ENCODE measurements around the gene PFDN4.

The PFDN4 gene

DNA sequence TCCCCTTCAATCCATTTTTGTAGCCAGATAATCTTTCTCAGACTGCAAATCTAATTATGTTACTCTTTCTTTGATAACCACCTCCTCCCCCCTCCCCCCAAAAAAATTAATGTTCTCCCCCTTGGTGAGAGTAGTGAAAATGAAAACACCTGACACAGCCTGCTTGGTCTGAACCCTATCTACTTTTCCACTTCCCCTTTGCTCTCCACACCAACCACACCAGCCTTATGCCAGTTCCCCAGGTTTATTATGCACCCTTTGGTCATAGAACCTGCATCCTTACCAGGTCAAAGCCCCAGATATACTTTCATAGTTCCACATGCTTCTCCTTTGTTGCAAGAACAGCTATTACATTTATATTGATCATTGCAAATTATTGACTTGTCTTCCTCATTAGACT is 19.4 kb downstream of the PFDN4 start:
- no peak overlapping the region for H3K4me3 ChIP-seq (ENCODE audit: low read depth, low read length)
- peak; percentile 45 for DNase-seq (ENCODE audit: low read depth)
- no peak for TF ChIP-seq CTCF (IDR thresholded peaks at IDR 0.05; ENCODE audit: insufficient read depth, low read depth, low read length, missing control alignments)

- H3K4me3 ChIP-seq (ENCODE audit: low read depth, low read length): no peak overlapping the region
- DNase-seq (ENCODE audit: low read depth): no peak
- TF ChIP-seq CTCF (IDR thresholded peaks at IDR 0.05; ENCODE audit: insufficient read depth, low read depth, low read length, missing control alignments): no peak
Observed at GRCh38 chr20:54227751-54228150, 19.9 kb downstream of the PFDN4 start.

DNA sequence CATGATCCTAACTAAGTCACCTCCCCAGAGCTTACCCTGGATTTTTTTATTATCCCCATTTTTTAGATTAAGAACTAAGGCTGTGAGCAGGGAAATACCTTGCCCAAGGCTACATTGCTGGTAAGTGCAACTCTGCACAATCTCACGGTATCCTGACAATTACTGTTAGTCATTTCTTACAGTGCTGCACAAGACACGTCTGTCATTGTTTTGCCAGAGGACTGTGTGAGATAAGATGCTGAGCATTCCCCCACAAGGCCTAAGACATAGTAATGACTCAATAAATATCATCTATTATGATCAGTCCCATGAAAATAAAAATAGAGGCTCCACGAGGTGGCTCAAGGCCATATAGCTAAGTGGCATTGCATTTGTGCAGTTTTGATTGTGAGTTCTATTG is 21.0 kb downstream of the PFDN4 start:
- H3K4me3 ChIP-seq (ENCODE audit: low read depth, low read length): no peak overlapping the region
- TF ChIP-seq CTCF (IDR thresholded peaks at IDR 0.05; ENCODE audit: insufficient read depth, low read depth, low read length, missing control alignments): no peak
- no peak for DNase-seq (ENCODE audit: low read depth)

- no peak for DNase-seq (ENCODE audit: low read depth)
- H3K4me3 ChIP-seq (ENCODE audit: low read depth, low read length): no peak overlapping the region
- no peak for TF ChIP-seq CTCF (IDR thresholded peaks at IDR 0.05; ENCODE audit: insufficient read depth, low read depth, low read length, missing control alignments)
Observed at GRCh38 chr20:54229566-54230160, 21.8 kb downstream of the PFDN4 start.

- DNase-seq (ENCODE audit: low read depth): no peak
- TF ChIP-seq CTCF (IDR thresholded peaks at IDR 0.05; ENCODE audit: insufficient read depth, low read depth, low read length, missing control alignments): no peak
- no peak overlapping the region for H3K4me3 ChIP-seq (ENCODE audit: low read depth, low read length)
Observed at GRCh38 chr20:54231036-54231435, 23.1 kb downstream of the PFDN4 start.

GRCh38 chr20:54234991-54235390 is 27.1 kb downstream of the PFDN4 start:
- TF ChIP-seq CTCF (IDR thresholded peaks at IDR 0.05; ENCODE audit: insufficient read depth, low read depth, low read length, missing control alignments): no peak
- H3K4me3 ChIP-seq (ENCODE audit: low read depth, low read length): no peak overlapping the region
- DNase-seq (ENCODE audit: low read depth): no peak

Data from GM12865 (cell line).